Lower leg skin (tissue), 3 donors: ENCODE results near the gene PDE7B.

Source experiments
- CTCF ChIP-seq, 3 donors: fragments of 450-650 bp; IDR thresholded peaks; one replicate each; pipeline ENCODE4 v1.5.1; 2016; ENCODE audit warnings: antibody characterized with exemption in 3 of 3, mild to moderate bottlenecking in 3 of 3, moderate library complexity in 2 of 3
- POLR2A ChIP-seq, 2 donors: fragments of 450-650 bp; IDR thresholded peaks; one replicate each; pipeline ENCODE4 v1.6.1; 2016 to 2017; ENCODE audit warnings: antibody characterized with exemption in 2 of 2, mild to moderate bottlenecking in 1 of 2, moderate library complexity in 1 of 2

DNA sequence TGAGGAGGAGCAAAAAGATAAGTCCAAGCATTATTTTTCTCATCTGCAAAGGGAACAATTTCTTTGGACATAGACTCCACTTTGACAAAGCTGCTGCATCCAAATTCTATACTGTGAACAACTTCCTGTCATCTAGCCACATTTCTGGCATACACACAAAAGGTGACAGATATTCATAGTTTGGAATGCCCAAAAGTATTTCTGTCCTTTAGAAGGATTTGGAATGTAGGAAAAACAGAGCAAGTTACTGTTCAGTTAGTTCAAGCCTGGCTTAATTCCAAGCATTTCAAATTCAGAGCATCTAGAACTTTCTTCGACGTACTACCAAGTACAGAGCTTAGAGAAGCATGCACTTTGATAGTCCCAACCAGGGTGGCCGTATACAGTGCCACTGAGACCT is 134.0 kb downstream of the PDE7B start:
- TF ChIP-seq POLR2A (IDR thresholded peaks at IDR 0.05): no peak
- TF ChIP-seq CTCF (IDR thresholded peaks at IDR 0.05): no peak
